GM12878 (cell line): ENCODE measurements around the gene FUT8. TPM values are rescaled to one million over a fixed set of nuclear protein-coding genes. Genes with fewer than 3 reads are reported as not detected.
A peak's percentile ranks its signal among the peaks of the same experiment; 100 is the strongest.

Source experiments
- BACH1 ChIP-seq: fragments of 450-650 bp; IDR thresholded peaks from 2 replicates; pipeline ENCODE4 v1.6.1; 2017; ENCODE audit warnings: mild to moderate bottlenecking, borderline replicate concordance
- CBFB ChIP-seq: IDR thresholded peaks from 2 replicates; pipeline ENCODE4 v1.6.1; 2016; ENCODE audit warnings: antibody characterized with exemption, low read depth
- MXI1 ChIP-seq: fragments of 150-350 bp; IDR thresholded peaks from 2 replicates; pipeline ENCODE4 v1.6.1; 2011; ENCODE audit warnings: low read depth, mild to moderate bottlenecking, inconsistent platforms, low read length, improper control_type of control experiment
- NFIC ChIP-seq: IDR thresholded peaks from 2 replicates; pipeline ENCODE4 v1.6.1; 2012; ENCODE audit warnings: low read depth, mild to moderate bottlenecking, inconsistent platforms, low read length, moderate library complexity
- POLR2AphosphoS5 ChIP-seq: IDR thresholded peaks from 2 replicates; pipeline ENCODE4 v1.6.1; 2011; ENCODE audit warnings: mild to moderate bottlenecking, low read length, inconsistent platforms
- RAD51 ChIP-seq: fragments of 450-650 bp; IDR thresholded peaks from 2 replicates; pipeline ENCODE4 v1.6.1; 2016; ENCODE audit warnings: moderate library complexity, mild to moderate bottlenecking, inconsistent platforms
- SIX5 ChIP-seq: IDR thresholded peaks from 2 replicates; pipeline ENCODE4 v1.6.1; 2011; ENCODE audit warnings: mild to moderate bottlenecking, low read depth, low read length, moderate library complexity; ENCODE audit not compliant: severe bottlenecking
- SMAD5 ChIP-seq: IDR thresholded peaks from 2 replicates; pipeline ENCODE4 v1.6.1; 2016; ENCODE audit warnings: antibody characterized with exemption, low read depth
- microRNA counts: library from miRNA; unstranded; fragments of <30 nt; microRNA quantifications from one replicate; lab custom pipeline; 2016
- microRNA-seq: library from miRNA; unstranded; fragments of <30 nt; microRNA quantifications from one replicate; pipeline ENCODE4, GENCODE V29; 2018
- polyA plus RNA-seq, 11 experiments: library from polyadenylated mRNA; depleted of rRNA in 4 of 11; unstranded in 6 of 11; stranded (reverse) in 5 of 11; fragments of >200 nt; fragmentation: Nextera tagmentation in 4 of 11; fragmentation: Illumina TruSeq in 1 of 11; extraction: Ambion mirVana in 4 of 11; extraction: Trizol in 1 of 11; gene quantifications; 1 replicate in 1 of 11; 2 replicates in 10 of 11; pipeline versions ENCODE4 v1.2.1 to v1.2.3, GENCODE V29; 2011 to 2016; ENCODE audit warnings: inconsistent platforms in 2 of 11, missing spikeins in 2 of 11, low read depth in 1 of 11
- small RNA-seq: library from RNA; depleted of rRNA; stranded (forward); fragments of <200 nt; gene quantifications from one replicate; pipeline ENCODE3, GENCODE V24; 2014
- total RNA-seq, 4 experiments: library from RNA; depleted of rRNA in 3 of 4; stranded (reverse); fragments of >200 nt in 3 of 4; fragmentation: Illumina TruSeq in 1 of 4; extraction: Trizol in 1 of 4; gene quantifications; 2 replicates each; pipeline versions ENCODE4 v1.2.1 to v1.2.3, GENCODE V29; 2013 to 2021
- TF ChIP-seq, protein P1 (sequence below): fragments of 450-650 bp; IDR thresholded peaks from 2 replicates; pipeline ENCODE4 v1.6.1; 2017; ENCODE audit warnings: borderline replicate concordance
- TF ChIP-seq, protein P2 (sequence below): IDR thresholded peaks from 2 replicates; pipeline ENCODE4 v1.6.1; 2012; ENCODE audit warnings: low read depth, low read length, improper control_type of control experiment
- TF ChIP-seq, protein P3 (sequence below): IDR thresholded peaks from 2 replicates; pipeline ENCODE4 v1.6.1; 2012; ENCODE audit warnings: mild to moderate bottlenecking, low read depth, low read length

FUT8 gene
- total and polyA plus RNA-seq, 10 of the 15 experiments (the other 5 are each of a cell fraction or from before 2014, with no cell fraction given): 21.3 to 106 (median 66.3) TPM

DNA sequence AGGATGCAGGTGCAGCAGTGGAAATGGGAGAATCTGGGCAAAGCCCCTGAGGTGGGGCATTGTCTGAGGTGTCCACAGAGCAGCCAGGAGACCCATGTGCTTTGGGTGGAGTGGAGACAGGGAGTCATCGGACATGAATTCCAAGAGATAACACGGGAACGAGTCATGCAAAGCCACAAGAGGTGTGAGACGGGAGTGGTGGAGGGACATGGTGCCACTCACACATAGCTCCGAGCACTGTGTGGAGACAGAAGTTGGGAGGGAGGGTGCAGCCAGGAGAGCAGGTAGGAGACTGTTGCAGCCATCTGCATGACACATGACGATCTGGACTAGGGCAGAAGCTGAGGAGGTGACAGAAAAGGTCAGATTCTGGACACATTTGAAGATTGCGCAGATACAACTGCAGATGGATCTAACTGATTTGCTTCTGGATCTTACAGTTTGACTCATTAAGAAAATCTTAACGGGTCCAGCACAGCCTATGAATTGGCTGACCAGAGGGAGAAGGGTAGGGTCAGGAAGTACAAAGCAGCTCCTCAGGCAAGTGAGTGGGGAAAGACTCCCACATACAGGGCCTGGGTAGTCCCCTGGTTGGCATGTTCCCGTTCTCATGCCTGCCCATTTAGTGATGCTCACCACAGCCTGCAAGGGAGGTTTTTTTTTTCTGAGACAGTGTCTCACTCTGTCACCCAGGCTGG is 379.8 kb downstream of the FUT8 start (continued):
- TF ChIP-seq CBFB (no peak), RAD51 (no peak), MXI1 (no peak), POLR2AphosphoS5 (no peak), NFIC (no peak), SMAD5 (no peak), SIX5 (no peak), BACH1 (no peak)
- TF ChIP-seq, protein P1, sequence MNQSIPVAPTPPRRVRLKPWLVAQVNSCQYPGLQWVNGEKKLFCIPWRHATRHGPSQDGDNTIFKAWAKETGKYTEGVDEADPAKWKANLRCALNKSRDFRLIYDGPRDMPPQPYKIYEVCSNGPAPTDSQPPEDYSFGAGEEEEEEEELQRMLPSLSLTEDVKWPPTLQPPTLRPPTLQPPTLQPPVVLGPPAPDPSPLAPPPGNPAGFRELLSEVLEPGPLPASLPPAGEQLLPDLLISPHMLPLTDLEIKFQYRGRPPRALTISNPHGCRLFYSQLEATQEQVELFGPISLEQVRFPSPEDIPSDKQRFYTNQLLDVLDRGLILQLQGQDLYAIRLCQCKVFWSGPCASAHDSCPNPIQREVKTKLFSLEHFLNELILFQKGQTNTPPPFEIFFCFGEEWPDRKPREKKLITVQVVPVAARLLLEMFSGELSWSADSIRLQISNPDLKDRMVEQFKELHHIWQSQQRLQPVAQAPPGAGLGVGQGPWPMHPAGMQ: no peak
- TF ChIP-seq, protein P2, sequence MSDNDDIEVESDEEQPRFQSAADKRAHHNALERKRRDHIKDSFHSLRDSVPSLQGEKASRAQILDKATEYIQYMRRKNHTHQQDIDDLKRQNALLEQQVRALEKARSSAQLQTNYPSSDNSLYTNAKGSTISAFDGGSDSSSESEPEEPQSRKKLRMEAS: no peak
- TF ChIP-seq, protein P3, sequence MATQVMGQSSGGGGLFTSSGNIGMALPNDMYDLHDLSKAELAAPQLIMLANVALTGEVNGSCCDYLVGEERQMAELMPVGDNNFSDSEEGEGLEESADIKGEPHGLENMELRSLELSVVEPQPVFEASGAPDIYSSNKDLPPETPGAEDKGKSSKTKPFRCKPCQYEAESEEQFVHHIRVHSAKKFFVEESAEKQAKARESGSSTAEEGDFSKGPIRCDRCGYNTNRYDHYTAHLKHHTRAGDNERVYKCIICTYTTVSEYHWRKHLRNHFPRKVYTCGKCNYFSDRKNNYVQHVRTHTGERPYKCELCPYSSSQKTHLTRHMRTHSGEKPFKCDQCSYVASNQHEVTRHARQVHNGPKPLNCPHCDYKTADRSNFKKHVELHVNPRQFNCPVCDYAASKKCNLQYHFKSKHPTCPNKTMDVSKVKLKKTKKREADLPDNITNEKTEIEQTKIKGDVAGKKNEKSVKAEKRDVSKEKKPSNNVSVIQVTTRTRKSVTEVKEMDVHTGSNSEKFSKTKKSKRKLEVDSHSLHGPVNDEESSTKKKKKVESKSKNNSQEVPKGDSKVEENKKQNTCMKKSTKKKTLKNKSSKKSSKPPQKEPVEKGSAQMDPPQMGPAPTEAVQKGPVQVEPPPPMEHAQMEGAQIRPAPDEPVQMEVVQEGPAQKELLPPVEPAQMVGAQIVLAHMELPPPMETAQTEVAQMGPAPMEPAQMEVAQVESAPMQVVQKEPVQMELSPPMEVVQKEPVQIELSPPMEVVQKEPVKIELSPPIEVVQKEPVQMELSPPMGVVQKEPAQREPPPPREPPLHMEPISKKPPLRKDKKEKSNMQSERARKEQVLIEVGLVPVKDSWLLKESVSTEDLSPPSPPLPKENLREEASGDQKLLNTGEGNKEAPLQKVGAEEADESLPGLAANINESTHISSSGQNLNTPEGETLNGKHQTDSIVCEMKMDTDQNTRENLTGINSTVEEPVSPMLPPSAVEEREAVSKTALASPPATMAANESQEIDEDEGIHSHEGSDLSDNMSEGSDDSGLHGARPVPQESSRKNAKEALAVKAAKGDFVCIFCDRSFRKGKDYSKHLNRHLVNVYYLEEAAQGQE: no peak

MicroRNA genes within 50 kb of the gene (microRNA counts, 767-probe panel; counts per million panel counts)
- 1,853 counts per million, percentile 71 among the panel's probes with 10 or more counts for microRNA hsa-miR-625-5p (lab: Ali Mortazavi, UCI)

Small RNA genes lying within 50 kb of the gene (microRNA-seq; reads per million reads assigned to microRNA genes)
- 3.0 reads per million, percentile 15 among the genes with 10 or more reads in this experiment for gene MIR625

Small RNA genes lying within 50 kb of the gene (small RNA-seq; reads per million reads assigned to genes)
- 1.8 reads per million, percentile 56 among the genes with 10 or more reads in this experiment for gene MIR625
